Measurements from ENCODE around the gene ARAP2. TPM values are rescaled to one million over a fixed set of nuclear protein-coding genes. Genes with fewer than 3 reads are reported as not detected.

Gene ARAP2
- total RNA-seq, 1 donor from 2014 or later = 9.2 TPM

DNA sequence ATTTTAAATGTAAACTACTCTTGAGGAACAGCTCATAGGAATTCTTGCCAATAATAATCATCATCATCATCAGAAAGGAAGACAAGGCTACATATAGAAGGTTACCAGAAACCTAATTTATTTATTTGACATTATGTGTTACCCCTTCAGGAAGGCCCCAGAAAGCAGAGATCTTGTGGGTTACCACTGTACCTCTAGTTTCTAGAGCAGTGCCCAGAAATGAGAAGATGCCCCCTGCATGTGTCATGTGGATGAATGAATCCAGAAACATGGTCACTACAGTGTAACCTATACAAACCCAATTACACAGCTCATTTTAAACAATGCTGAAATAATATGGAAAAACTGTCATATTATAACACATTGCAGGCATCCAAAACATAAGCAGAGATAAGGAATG is 70.4 kb downstream of the ARAP2 start:
- Mint-ChIP-seq H3K4me3 (ENCODE audit: low read depth) (no peak overlapping the region), H3K36me3 (ENCODE audit: insufficient read depth) (no peaks in the 10 kb centered on the region)

GRCh38 chr4:36172656-36173055 is 71.7 kb downstream of the ARAP2 start:
- no peak overlapping the region for H3K27ac Mint-ChIP-seq
- H3K9me3 Mint-ChIP-seq (ENCODE audit: low read depth) = no peaks in the 10 kb centered on the region
- no peaks in the 10 kb centered on the region for H3K4me1 Mint-ChIP-seq (ENCODE audit: low read depth)
- DNase-seq (ENCODE audit: low spot score, unreplicated experiment) = no peak
- H3K36me3 Mint-ChIP-seq (ENCODE audit: insufficient read depth) = no peaks in the 10 kb centered on the region
- no peaks in the 10 kb centered on the region for H3K27me3 Mint-ChIP-seq
- H3K4me3 Mint-ChIP-seq (ENCODE audit: low read depth) = no peak overlapping the region
- no peak for TF ChIP-seq CTCF (IDR thresholded peaks at IDR 0.05; ENCODE audit: unreplicated experiment)

More for the DNA sequence above, 70.4 kb downstream of the ARAP2 start:
- Mint-ChIP-seq H3K27me3 (no peaks in the 10 kb centered on the region), H3K27ac (no peak overlapping the region), H3K4me1 (ENCODE audit: low read depth) (no peaks in the 10 kb centered on the region), H3K9me3 (ENCODE audit: low read depth) (no peaks in the 10 kb centered on the region)
- no peak for TF ChIP-seq CTCF (IDR thresholded peaks at IDR 0.05; ENCODE audit: unreplicated experiment)
- DNase-seq (ENCODE audit: low spot score, unreplicated experiment) = no peak

- Mint-ChIP-seq H3K27me3 (no peaks in the 10 kb centered on the region), H3K36me3 (ENCODE audit: insufficient read depth) (peaks cover 3% of the 10 kb centered on the region), H3K4me3 (ENCODE audit: low read depth) (no peak overlapping the region), H3K4me1 (ENCODE audit: low read depth) (peaks cover 2% of the 10 kb centered on the region), H3K9me3 (ENCODE audit: low read depth) (no peaks in the 10 kb centered on the region), H3K27ac (no peak overlapping the region)
- no peak for TF ChIP-seq CTCF (IDR thresholded peaks at IDR 0.05; ENCODE audit: unreplicated experiment)
- DNase-seq (ENCODE audit: low spot score, unreplicated experiment) = no peak
Measured at GRCh38 chr4:36168127-36168878, 76.0 kb downstream of the ARAP2 start.

- H3K27me3 Mint-ChIP-seq = no peaks in the 10 kb centered on the region
- H3K9me3 Mint-ChIP-seq (ENCODE audit: low read depth) = no peaks in the 10 kb centered on the region
- DNase-seq (ENCODE audit: low spot score, unreplicated experiment) = no peak
- H3K4me3 Mint-ChIP-seq (ENCODE audit: low read depth) = no peak overlapping the region
- H3K27ac Mint-ChIP-seq = no peak overlapping the region
- peaks cover 2% of the 10 kb centered on the region for H3K4me1 Mint-ChIP-seq (ENCODE audit: low read depth)
- peaks cover 4% of the 10 kb centered on the region for H3K36me3 Mint-ChIP-seq (ENCODE audit: insufficient read depth)
- TF ChIP-seq CTCF (IDR thresholded peaks at IDR 0.05; ENCODE audit: unreplicated experiment) = no peak
Measured at GRCh38 chr4:36165631-36166005, 78.7 kb downstream of the ARAP2 start.

DNA sequence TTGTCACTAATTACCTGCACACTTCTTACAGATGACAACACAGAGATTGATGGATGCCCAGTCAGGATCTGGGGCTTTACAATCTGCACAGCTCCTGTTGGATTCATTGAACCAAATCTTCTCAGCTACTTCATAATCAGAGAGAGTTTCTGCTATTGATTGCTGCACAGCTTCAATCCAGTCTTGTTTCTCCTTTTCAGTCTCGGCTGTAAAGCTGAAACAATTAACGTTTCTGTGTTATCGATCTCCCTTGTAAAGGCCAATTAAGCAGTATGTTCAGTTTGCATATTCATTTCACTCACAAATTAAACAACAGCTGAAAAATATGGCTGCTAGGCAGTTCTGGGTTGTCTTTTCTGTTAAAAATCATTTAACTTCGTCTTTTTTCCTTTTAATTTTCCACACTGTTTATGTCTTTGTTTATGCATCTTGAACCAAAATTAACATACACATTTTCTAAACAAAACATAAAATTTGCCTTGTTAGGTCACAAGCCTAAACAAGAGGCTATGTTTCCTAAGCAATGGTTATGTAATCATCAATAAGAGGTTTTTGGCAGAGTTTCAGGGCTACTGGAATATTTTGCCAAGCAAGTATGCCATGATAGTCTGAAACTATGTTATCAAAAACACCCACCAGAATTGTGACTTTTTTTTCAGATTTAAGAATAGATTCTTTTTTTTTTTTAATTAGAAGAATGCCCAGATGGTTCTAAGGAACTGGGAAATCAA is 79.2 kb downstream of the ARAP2 start:
- H3K4me1 Mint-ChIP-seq (ENCODE audit: low read depth) = peaks cover 2% of the 10 kb centered on the region
- no peak overlapping the region for H3K4me3 Mint-ChIP-seq (ENCODE audit: low read depth)
- no peak overlapping the region for H3K27ac Mint-ChIP-seq
- no peaks in the 10 kb centered on the region for H3K27me3 Mint-ChIP-seq
- H3K9me3 Mint-ChIP-seq (ENCODE audit: low read depth) = no peaks in the 10 kb centered on the region
- no peak for DNase-seq (ENCODE audit: low spot score, unreplicated experiment)
- H3K36me3 Mint-ChIP-seq (ENCODE audit: insufficient read depth) = peaks cover 4% of the 10 kb centered on the region
- TF ChIP-seq CTCF (IDR thresholded peaks at IDR 0.05; ENCODE audit: unreplicated experiment) = no peak

Measured in progenitor cell of endocrine pancreas (in vitro differentiated cells).